AG04449 (cell line): ENCODE results near the gene COL23A1.

Experiments
- CTCF ChIA-PET: fragments of 350-600 bp; formaldehyde crosslinking; extraction: SDS; loops from one replicate; lab custom pipeline; 2021; ENCODE audit warnings: antibody characterized with exemption; lab: Yijun Ruan, JAX
- POLR2A ChIA-PET: fragments of 400-600, 350-600 bp; formaldehyde crosslinking; extraction: SDS; loops from one replicate; lab custom pipeline; 2020; ENCODE audit warnings: antibody characterized with exemption, inconsistent platforms; lab: Yijun Ruan, JAX
- DNase-seq: peaks from one replicate; pipeline ENCODE4 v3.0.0-alpha.2; 2010; ENCODE audit warnings: low read depth, low spot score
- H3K4me3 ChIP-seq: 2 replicates; pipeline ENCODE4 v1.5.1; 2011; ENCODE audit warnings: low read depth, mild to moderate bottlenecking, control low read depth, low read length
- TF ChIP-seq, protein P1 (sequence below): IDR thresholded peaks from one replicate; pipeline ENCODE4 v1.5.1; 2011; ENCODE audit warnings: mild to moderate bottlenecking, moderate library complexity, low read length, control low read depth, inconsistent platforms; ENCODE audit not compliant: insufficient read depth; ENCODE audit errors: missing control alignments

Gene COL23A1

DNA sequence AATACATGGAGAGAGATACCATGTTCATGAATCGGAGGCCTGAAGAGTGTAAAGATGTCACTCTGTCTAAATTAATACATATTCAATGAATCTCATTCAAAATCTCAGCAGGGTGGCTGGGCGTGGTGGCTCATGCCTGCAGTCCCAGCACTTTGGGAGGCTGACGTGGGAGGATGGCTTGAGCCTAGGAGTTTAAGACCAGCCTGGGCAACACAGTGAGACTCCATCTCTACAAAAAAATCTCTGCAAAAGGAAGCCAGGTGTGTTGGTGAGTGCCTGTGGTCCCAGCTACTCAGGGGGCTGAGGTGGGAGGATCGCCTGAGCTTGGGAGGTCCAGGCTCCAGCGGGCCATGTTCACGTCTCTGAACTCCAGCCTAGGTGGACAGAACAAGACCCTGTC is 49.7 kb downstream of the COL23A1 start:
- POLR2A ChIA-PET, result no interaction called here
- TF ChIP-seq, protein P1, sequence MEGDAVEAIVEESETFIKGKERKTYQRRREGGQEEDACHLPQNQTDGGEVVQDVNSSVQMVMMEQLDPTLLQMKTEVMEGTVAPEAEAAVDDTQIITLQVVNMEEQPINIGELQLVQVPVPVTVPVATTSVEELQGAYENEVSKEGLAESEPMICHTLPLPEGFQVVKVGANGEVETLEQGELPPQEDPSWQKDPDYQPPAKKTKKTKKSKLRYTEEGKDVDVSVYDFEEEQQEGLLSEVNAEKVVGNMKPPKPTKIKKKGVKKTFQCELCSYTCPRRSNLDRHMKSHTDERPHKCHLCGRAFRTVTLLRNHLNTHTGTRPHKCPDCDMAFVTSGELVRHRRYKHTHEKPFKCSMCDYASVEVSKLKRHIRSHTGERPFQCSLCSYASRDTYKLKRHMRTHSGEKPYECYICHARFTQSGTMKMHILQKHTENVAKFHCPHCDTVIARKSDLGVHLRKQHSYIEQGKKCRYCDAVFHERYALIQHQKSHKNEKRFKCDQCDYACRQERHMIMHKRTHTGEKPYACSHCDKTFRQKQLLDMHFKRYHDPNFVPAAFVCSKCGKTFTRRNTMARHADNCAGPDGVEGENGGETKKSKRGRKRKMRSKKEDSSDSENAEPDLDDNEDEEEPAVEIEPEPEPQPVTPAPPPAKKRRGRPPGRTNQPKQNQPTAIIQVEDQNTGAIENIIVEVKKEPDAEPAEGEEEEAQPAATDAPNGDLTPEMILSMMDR, result no peak
- CTCF ChIA-PET, result no interaction called here
- no peak overlapping the region for H3K4me3 ChIP-seq
- DNase-seq, result no peak

- POLR2A ChIA-PET, result no interaction called here
- TF ChIP-seq, protein P1, result no peak
Observed at GRCh38 chr5:178538741-178539229, 51.4 kb downstream of the COL23A1 start.

GRCh38 chr5:178537467-178538371 is 52.5 kb downstream of the COL23A1 start:
- no peak for DNase-seq
- CTCF ChIA-PET, result no interaction called here
- H3K4me3 ChIP-seq, result no peak overlapping the region
- TF ChIP-seq, protein P1, result no peak
- POLR2A ChIA-PET, result no interaction called here

More at GRCh38 chr5:178538741-178539229, 51.4 kb downstream of the COL23A1 start:
- CTCF ChIA-PET, result no interaction called here
- H3K4me3 ChIP-seq, result no peak overlapping the region
- no peak for DNase-seq

- CTCF ChIA-PET, result no interaction called here
- no peak overlapping the region for H3K4me3 ChIP-seq
- TF ChIP-seq, protein P1, result no peak
- no peak for DNase-seq
- POLR2A ChIA-PET, result no interaction called here
Observed at GRCh38 chr5:178536541-178537466, 53.4 kb downstream of the COL23A1 start.

- ChIA-PET CTCF (no interaction called here), POLR2A (interaction anchor here (0.5 kb wide), 1 partner anchor 21 kb away, joined by 3 read pairs; no protein-coding TSS in a partner anchor)
- DNase-seq, result no peak
Observed at GRCh38 chr5:178535299-178536175, 54.7 kb downstream of the COL23A1 start.

More at GRCh38 chr5:178535299-178536175, 54.7 kb downstream of the COL23A1 start:
- TF ChIP-seq, protein P1, result no peak
- H3K4me3 ChIP-seq, result no peak overlapping the region
